HCT116 (cell line): ENCODE data around the gene ZNF521. TPM values are rescaled to one million over a fixed set of nuclear protein-coding genes. Genes with fewer than 3 reads are reported as not detected.
"Not testable (repeated sequence)": the region's sequence is repeated elsewhere in the genome, so short reads cannot be mapped to it uniquely, and the experiment has no call there.

ENCODE experiments used
- ATAC-seq: fragments of 200-7000 bp; cut with Tn5 transposase; 2 replicates; pipeline ENCODE4 v1.9.1; 2020; ENCODE audit warnings: mild to moderate bottlenecking, moderate library complexity
- BruUV-seq: library from RNA; stranded (reverse); fragments of 400-500 nt; replicated peaks from 2 replicates; lab custom pipeline; 2021; lab: Mats Ljungman, UMichigan
- CTCF ChIA-PET: fragments of 300-600 bp; sonication (Branson Sonifier 250); formaldehyde crosslinking; loops from one replicate; lab custom pipeline; 2021; ENCODE audit warnings: antibody characterized with exemption; lab: Charles Lee
- POLR2A ChIA-PET: fragments of 300-600, 350-600 bp; sonication (Branson Sonifier 250); formaldehyde crosslinking; loops from one replicate; lab custom pipeline; 2021; ENCODE audit warnings: antibody characterized with exemption; lab: Charles Lee
- RAD21 ChIA-PET, 2 experiments: fragments of 300-600 bp; sonication (Branson Sonifier 250); formaldehyde crosslinking; loops; one replicate each; lab custom pipeline; 2023; ENCODE audit warnings: low total read pairs in 2 of 2; ENCODE audit not compliant: uncharacterized antibody in 2 of 2, unreplicated experiment in 2 of 2, low non-redundant PET in 1 of 2; lab: Charles Lee
- DNase-seq: peaks from one replicate; pipeline ENCODE4 v3.0.0-alpha.2; 2010; ENCODE audit warnings: low read depth, low spot score
- H2AFZ ChIP-seq: fragments of 200-600 bp; shearing (Covaris generic), sonication (generic); 2 replicates; pipeline ENCODE4 v1.6.1; 2017; ENCODE audit warnings: low read depth, mixed run types, mixed read lengths, antibody characterized with exemption, low read length; ENCODE audit not compliant: poor library complexity, severe bottlenecking
- H3K27ac ChIP-seq: 2 replicates; pipeline ENCODE4 v1.5.1; 2012; ENCODE audit warnings: low read depth, low read length
- H3K27me3 ChIP-seq: fragments of 200-600 bp; sonication (generic); 2 replicates; pipeline ENCODE4 v1.6.1; 2016; ENCODE audit warnings: mixed run types, low read length, mixed read lengths; ENCODE audit not compliant: insufficient read depth
- H3K36me3 ChIP-seq, 2 experiments: fragments of 200-500 bp in 1 of 2; fragments of 200-600 bp in 1 of 2; sonication (Bioruptor generic) in 1 of 2; sonication (generic) in 1 of 2; 2 replicates each; pipeline versions ENCODE4 v1.5.1 to v1.6.1; 2014 to 2016; ENCODE audit warnings: low read length in 2 of 2, inconsistent platforms in 1 of 2, mixed read lengths in 1 of 2, mixed run types in 1 of 2; ENCODE audit not compliant: insufficient read depth in 2 of 2, control insufficient read depth in 1 of 2
- H3K4me1 ChIP-seq, 2 experiments: fragments of 200-600 bp in 1 of 2; sonication (generic) in 1 of 2; 2 replicates each; pipeline versions ENCODE4 v1.5.1 to v1.6.1; 2012 to 2017; ENCODE audit warnings: low read length in 2 of 2, inconsistent platforms in 1 of 2, mild to moderate bottlenecking in 1 of 2, mixed read lengths in 1 of 2, mixed run types in 1 of 2, moderate library complexity in 1 of 2; ENCODE audit not compliant: insufficient read depth in 2 of 2, control insufficient read depth in 1 of 2
- H3K4me2 ChIP-seq: fragments of 200-600 bp; sonication (generic); 2 replicates; pipeline ENCODE4 v1.6.1; 2017; ENCODE audit warnings: mixed run types, low read length, mixed read lengths
- H3K4me3 ChIP-seq, 2 experiments: fragments of 200-600 bp in 1 of 2; sonication (generic) in 1 of 2; replicated peaks in 1 of 2; 2 replicates each; pipeline ENCODE4 v1.5.1; 2011 to 2016; ENCODE audit warnings: low read length in 2 of 2, control low read depth in 1 of 2, low read depth in 1 of 2, mild to moderate bottlenecking in 1 of 2, mixed read lengths in 1 of 2, mixed run types in 1 of 2
- H3K79me2 ChIP-seq: fragments of 200-600 bp; sonication (generic); 2 replicates; pipeline ENCODE4 v1.6.1; 2017; ENCODE audit warnings: mild to moderate bottlenecking, mixed run types, low read length, moderate library complexity, mixed read lengths; ENCODE audit not compliant: insufficient read depth
- H3K9ac ChIP-seq: fragments of 200-600 bp; sonication (generic); 2 replicates; pipeline ENCODE4 v1.6.1; 2016; ENCODE audit warnings: low read length, mixed read lengths
- H3K9me2 ChIP-seq: fragments of 200-600 bp; sonication (generic), shearing (Covaris generic); 2 replicates; pipeline ENCODE4 v1.6.1; 2017; ENCODE audit warnings: mixed run types, mild to moderate bottlenecking, moderate library complexity; ENCODE audit not compliant: insufficient read depth
- H3K9me3 ChIP-seq, 2 experiments: fragments of 200-500 bp in 1 of 2; fragments of 200-600 bp in 1 of 2; sonication (Bioruptor generic) in 1 of 2; sonication (generic) in 1 of 2; 2 replicates each; pipeline ENCODE4 v1.6.1; 2014 to 2017; ENCODE audit warnings: low read length in 2 of 2, mixed read lengths in 2 of 2, inconsistent platforms in 1 of 2, low read depth in 1 of 2, mild to moderate bottlenecking in 1 of 2, mixed run types in 1 of 2, moderate library complexity in 1 of 2; ENCODE audit not compliant: control insufficient read depth in 1 of 2, insufficient read depth in 1 of 2
- H4K20me1 ChIP-seq: fragments of 200-600 bp; sonication (generic), shearing (Covaris generic); 2 replicates; pipeline ENCODE4 v1.6.1; 2017; ENCODE audit warnings: mixed run types, mild to moderate bottlenecking, moderate library complexity; ENCODE audit not compliant: insufficient read depth
- FOSL1 ChIP-seq: IDR thresholded peaks from 2 replicates; pipeline ENCODE4 v1.6.1; 2012; ENCODE audit warnings: low read depth
- MAX ChIP-seq: IDR thresholded peaks from 2 replicates; pipeline ENCODE4 v1.6.1; 2012
- POLR2AphosphoS5 ChIP-seq: IDR thresholded peaks from 2 replicates; pipeline ENCODE4 v1.6.1; 2011; ENCODE audit warnings: mild to moderate bottlenecking, low read depth, low read length, moderate library complexity
- REST ChIP-seq: IDR thresholded peaks from 2 replicates; pipeline ENCODE4 v1.6.1; 2012; ENCODE audit warnings: low read depth
- SIN3A ChIP-seq: IDR thresholded peaks from 2 replicates; pipeline ENCODE4 v1.6.1; 2012; ENCODE audit warnings: low read depth
- SP1 ChIP-seq: IDR thresholded peaks from 2 replicates; pipeline ENCODE4 v1.6.1; 2012; ENCODE audit warnings: low read depth
- SRF ChIP-seq: IDR thresholded peaks from 2 replicates; pipeline ENCODE4 v1.6.1; 2012; ENCODE audit warnings: low read depth
- ZBTB33 ChIP-seq: IDR thresholded peaks from 2 replicates; pipeline ENCODE4 v1.6.1; 2011; ENCODE audit warnings: mild to moderate bottlenecking, low read length, moderate library complexity; ENCODE audit not compliant: insufficient replicate concordance; ENCODE audit errors: extremely low read depth
- ZFX ChIP-seq: fragments of 450-650 bp; IDR thresholded peaks from 2 replicates; pipeline ENCODE4 v1.6.1; 2017
- ZNF274 ChIP-seq: fragments of 200-500 bp; sonication (Bioruptor generic); IDR thresholded peaks from 2 replicates; pipeline ENCODE4 v1.6.1; 2014; ENCODE audit warnings: mild to moderate bottlenecking, low read depth, low read length, inconsistent platforms
- intact Hi-C: fragments of 100-400 bp; cut with micrococcal nuclease; formaldehyde crosslinking; loops from 2 replicates; pipeline ENCODE4 v1.10.0; 2022
- total RNA-seq: library from RNA; stranded (reverse); gene quantifications from one replicate; pipeline ENCODE4 v1.2.1, GENCODE V29; 2021; ENCODE audit not compliant: unreplicated experiment

ZNF521 gene
- total RNA-seq, 1 experiment from 2014 or later, result 0.10 TPM

- intact Hi-C loops, result no loop called here
- no peaks in the 10 kb centered on the region for H3K9me2 ChIP-seq
- no TSS peak for BruUV-seq
- no peak overlapping the region for H2AFZ ChIP-seq
- H3K27me3 ChIP-seq, result 0 out of 2 replicates have a peak, but pooled peaks cover 3% of the 10 kb centered on the region
- no peak overlapping the region for H3K27ac ChIP-seq
- H3K4me3 ChIP-seq, result no peak overlapping the region
- H3K36me3 ChIP-seq, result no peaks in the 10 kb centered on the region
- ChIA-PET RAD21 (no interaction called here), POLR2A (no interaction called here), CTCF (no interaction called here)
- no peaks in the 10 kb centered on the region for H3K79me2 ChIP-seq
- no peaks in the 10 kb centered on the region for H3K9me3 ChIP-seq
- H3K4me2 ChIP-seq, result no peak overlapping the region
- ATAC-seq (no peak), DNase-seq (no peak)
- H3K9ac ChIP-seq, result no peak overlapping the region
- no peaks in the 10 kb centered on the region for H3K4me1 ChIP-seq
- no peaks in the 10 kb centered on the region for H4K20me1 ChIP-seq
- TF ChIP-seq ZBTB33 (no peak), FOSL1 (no peak), MAX (no peak), SRF (no peak), ZNF274 (no peak), SP1 (no peak), REST (no peak), ZFX (no peak), SIN3A (no peak), POLR2AphosphoS5 (no peak)
Observed at GRCh38 chr18:25274926-25275325, 77.0 kb downstream of the ZNF521 start.

- H3K9me2 ChIP-seq, H3K4me2 ChIP-seq, DNase-seq, H3K4me3 ChIP-seq, ATAC-seq, H3K4me1 ChIP-seq, H4K20me1 ChIP-seq, H2AFZ ChIP-seq, H3K79me2 ChIP-seq, H3K9ac ChIP-seq, CTCF ChIA-PET, RAD21 ChIA-PET, H3K27ac ChIP-seq, POLR2A ChIA-PET, BruUV-seq, H3K36me3 ChIP-seq, intact Hi-C loops, H3K9me3 ChIP-seq, H3K27me3 ChIP-seq: not testable (repeated sequence)
Observed at GRCh38 chr18:25266931-25267527, 84.9 kb downstream of the ZNF521 start.
